Uterus (tissue), 4 donors: ENCODE data around the gene ATAD2B. TPM values are rescaled to one million over a fixed set of nuclear protein-coding genes. Genes with fewer than 3 reads are reported as not detected.

Experiments used
- DNase-seq, 2 donors: peaks; one replicate each; pipeline ENCODE4 v3.0.0-alpha.2; 2019 to 2020
- H3K27ac ChIP-seq, 2 donors: fragments of 200-600 bp; sonication (generic); 1 replicate in 1 of 2; 2 replicates in 1 of 2; pipeline ENCODE4 v1.5.1; 2016 to 2018
- H3K27me3 ChIP-seq, 2 donors: fragments of 200-600 bp; sonication (generic); one replicate each; pipeline ENCODE4 v1.5.1; 2018 to 2019; ENCODE audit warnings: control low read depth in 1 of 2
- H3K36me3 ChIP-seq, 2 donors: fragments of 200-600 bp; sonication (generic); one replicate each; pipeline ENCODE4 v1.5.1; 2019; ENCODE audit warnings: control low read depth in 1 of 2
- H3K4me1 ChIP-seq, 2 donors: fragments of 200-600 bp; sonication (generic); one replicate each; pipeline ENCODE4 v1.5.1; 2018 to 2019; ENCODE audit warnings: control low read depth in 1 of 2
- H3K4me3 ChIP-seq, 2 donors: fragments of 200-600 bp; sonication (generic); 1 replicate in 1 of 2; 2 replicates in 1 of 2; pipeline ENCODE4 v1.5.1; 2018 to 2019; ENCODE audit warnings: mild to moderate bottlenecking in 1 of 2
- H3K9me3 ChIP-seq, 2 donors: fragments of 200-600 bp; sonication (generic); one replicate each; pipeline ENCODE4 v1.5.1; 2019; ENCODE audit warnings: control low read depth in 1 of 2
- CTCF ChIP-seq, 4 experiments: fragments of 200-600 bp in 2 of 4; fragments of 450-650 bp in 2 of 4; sonication (generic) in 2 of 4; IDR thresholded peaks; one replicate each; pipeline ENCODE4 v1.5.1; 2016 to 2019; ENCODE audit warnings: antibody characterized with exemption in 4 of 4, mild to moderate bottlenecking in 2 of 4, moderate library complexity in 1 of 4
- POLR2A ChIP-seq, 2 donors: fragments of 450-650 bp; IDR thresholded peaks; one replicate each; pipeline ENCODE4 v1.6.1; 2016; ENCODE audit warnings: antibody characterized with exemption in 2 of 2, mild to moderate bottlenecking in 1 of 2, moderate library complexity in 1 of 2
- intact Hi-C: fragments of 100-400 bp; cut with DNase I; formaldehyde crosslinking; loops from one replicate; pipeline ENCODE4 v1.15.1; 2023; ENCODE audit warnings: low total_unique reads
- total RNA-seq, 4 donors: library from RNA; depleted of rRNA in 3 of 4; stranded (reverse); fragments of >200 nt in 3 of 4; gene quantifications; one replicate each; pipeline versions ENCODE4 v1.1.0 to v1.2.4, GENCODE V29; 2014 to 2023
- donor health status: DM: yes; HTN: yes; CAD: no.

ATAD2B gene
- total RNA-seq, 4 donors from 2014 or later: 14.1 to 67.5 (median 32.3) TPM

- no peak overlapping the region for H3K27ac ChIP-seq
- H3K4me1 ChIP-seq: no peaks in the 10 kb centered on the region
- intact Hi-C loops: no loop called here
- no peaks in the 10 kb centered on the region for H3K9me3 ChIP-seq
- no peaks in the 10 kb centered on the region for H3K27me3 ChIP-seq
- DNase-seq: no peak
- no peak for TF ChIP-seq CTCF (IDR thresholded peaks at IDR 0.05)
- no peak for TF ChIP-seq POLR2A (IDR thresholded peaks at IDR 0.05)
- no peaks in the 10 kb centered on the region for H3K36me3 ChIP-seq
- H3K4me3 ChIP-seq: no peak overlapping the region
Observed at GRCh38 chr2:23839919-23840578, 86.9 kb downstream of the ATAD2B start.

- H3K9me3 ChIP-seq: no peaks in the 10 kb centered on the region
- H3K36me3 ChIP-seq: no peaks in the 10 kb centered on the region
- no peak for TF ChIP-seq POLR2A (IDR thresholded peaks at IDR 0.05)
- no peak for TF ChIP-seq CTCF (IDR thresholded peaks at IDR 0.05)
- no peak for DNase-seq
- intact Hi-C loops: no loop called here
- H3K27me3 ChIP-seq: no peaks in the 10 kb centered on the region
- no peak overlapping the region for H3K4me3 ChIP-seq
- no peaks in the 10 kb centered on the region for H3K4me1 ChIP-seq
- H3K27ac ChIP-seq: no peak overlapping the region
Observed at GRCh38 chr2:23838996-23839395, 87.9 kb downstream of the ATAD2B start.

- H3K36me3 ChIP-seq: no peaks in the 10 kb centered on the region
- no peaks in the 10 kb centered on the region for H3K4me1 ChIP-seq
- no peaks in the 10 kb centered on the region for H3K9me3 ChIP-seq
- no peak overlapping the region for H3K4me3 ChIP-seq
- no peak for TF ChIP-seq POLR2A (IDR thresholded peaks at IDR 0.05)
- no peak for TF ChIP-seq CTCF (IDR thresholded peaks at IDR 0.05)
- H3K27me3 ChIP-seq: no peaks in the 10 kb centered on the region
- intact Hi-C loops: no loop called here
- no peak overlapping the region for H3K27ac ChIP-seq
- no peak for DNase-seq
Observed at GRCh38 chr2:23838581-23838980, 88.3 kb downstream of the ATAD2B start.

GRCh38 chr2:23837871-23838270, 89.1 kb downstream of the ATAD2B start:
- intact Hi-C loops: no loop called here
- no peak for DNase-seq
- no peaks in the 10 kb centered on the region for H3K36me3 ChIP-seq
- H3K4me1 ChIP-seq: no peaks in the 10 kb centered on the region
- no peak overlapping the region for H3K27ac ChIP-seq
- H3K9me3 ChIP-seq: no peaks in the 10 kb centered on the region
- no peak overlapping the region for H3K4me3 ChIP-seq
- H3K27me3 ChIP-seq: no peaks in the 10 kb centered on the region
- TF ChIP-seq POLR2A (IDR thresholded peaks at IDR 0.05): no peak
- TF ChIP-seq CTCF (IDR thresholded peaks at IDR 0.05): no peak

GRCh38 chr2:23836971-23837565, 89.9 kb downstream of the ATAD2B start:
- no peak overlapping the region for H3K4me3 ChIP-seq

More at GRCh38 chr2:23836971-23837565, 89.9 kb downstream of the ATAD2B start:
- Histone ChIP-seq H3K27me3 (no peaks in the 10 kb centered on the region), H3K27ac (no peak overlapping the region), H3K9me3 (no peaks in the 10 kb centered on the region), H3K4me1 (no peaks in the 10 kb centered on the region), H3K36me3 (no peaks in the 10 kb centered on the region)
- intact Hi-C loops: no loop called here
- no peak for DNase-seq
- TF ChIP-seq POLR2A (IDR thresholded peaks at IDR 0.05): no peak
- TF ChIP-seq CTCF (IDR thresholded peaks at IDR 0.05): no peak
